Activated CD8-positive, alpha-beta memory T cell treated with anti-CD3 and anti-CD28 coated beads, Interleukin-2, amount 50 U/mL, for 1 hour (primary cell): ENCODE measurements around the gene RNPS1.
"Not testable (repeated sequence)": the region's sequence is repeated elsewhere in the genome, so short reads cannot be mapped to it uniquely, and the experiment has no call there.

Experiments
- DNase-seq: peaks from one replicate; pipeline ENCODE4 v3.0.0-alpha.2; 2020; ENCODE audit errors: extremely low read depth

Gene RNPS1

DNA sequence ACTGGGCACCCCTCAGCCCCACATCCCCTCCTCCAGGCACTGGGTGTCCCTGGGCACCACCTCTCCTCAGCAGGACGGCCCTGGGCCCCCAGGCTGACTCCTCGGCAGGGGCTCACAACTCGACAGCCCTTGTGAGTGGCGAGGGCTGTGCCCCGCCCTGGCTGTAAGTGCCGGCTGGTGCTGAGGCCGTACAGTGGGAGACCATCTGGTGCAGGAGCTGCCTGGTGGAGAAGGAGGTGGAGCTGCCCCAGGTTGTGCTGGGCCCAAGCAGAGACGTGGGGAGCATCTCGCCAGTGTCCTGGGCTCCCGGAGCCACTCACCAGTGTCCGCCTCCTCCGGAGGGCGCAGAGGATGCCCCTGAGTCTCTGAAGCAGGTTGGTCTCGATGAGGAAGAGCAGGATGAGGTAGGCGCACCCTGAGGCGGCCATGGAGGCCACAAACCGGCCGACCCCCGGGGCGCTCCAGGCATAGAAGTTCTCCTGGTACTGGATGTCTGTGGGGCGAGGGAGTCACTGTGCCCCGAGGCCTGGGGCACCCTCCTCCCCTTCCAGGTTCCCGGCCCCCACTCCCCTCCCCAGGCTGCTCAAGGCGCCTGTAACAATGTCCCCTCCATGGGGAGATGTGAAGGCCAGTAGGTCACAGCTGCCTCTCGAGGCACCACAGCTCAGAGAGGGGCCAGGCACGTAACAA lies 15.1 kb upstream of the RNPS1 start:
- no peak for DNase-seq

DNA sequence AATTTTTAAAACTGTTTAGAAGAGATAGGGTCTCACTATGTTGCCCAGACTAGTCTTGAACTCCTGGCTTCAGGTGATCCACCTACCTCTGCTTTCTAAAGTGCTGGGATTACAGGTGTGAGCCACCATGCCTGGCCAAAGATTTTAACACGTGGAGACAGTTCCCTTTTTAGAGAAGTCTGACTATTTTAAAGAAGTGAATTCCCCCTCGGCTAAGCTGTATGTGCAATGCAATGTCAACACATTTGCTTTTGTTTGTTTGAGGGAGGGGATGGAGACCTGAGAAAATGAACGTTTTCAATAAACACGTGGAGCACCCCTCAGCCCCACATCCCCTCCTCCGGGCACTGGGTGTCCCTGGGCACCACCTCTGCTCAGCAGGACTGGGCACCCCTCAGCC lies 14.3 kb upstream of the RNPS1 start:
- no peak for DNase-seq

DNA sequence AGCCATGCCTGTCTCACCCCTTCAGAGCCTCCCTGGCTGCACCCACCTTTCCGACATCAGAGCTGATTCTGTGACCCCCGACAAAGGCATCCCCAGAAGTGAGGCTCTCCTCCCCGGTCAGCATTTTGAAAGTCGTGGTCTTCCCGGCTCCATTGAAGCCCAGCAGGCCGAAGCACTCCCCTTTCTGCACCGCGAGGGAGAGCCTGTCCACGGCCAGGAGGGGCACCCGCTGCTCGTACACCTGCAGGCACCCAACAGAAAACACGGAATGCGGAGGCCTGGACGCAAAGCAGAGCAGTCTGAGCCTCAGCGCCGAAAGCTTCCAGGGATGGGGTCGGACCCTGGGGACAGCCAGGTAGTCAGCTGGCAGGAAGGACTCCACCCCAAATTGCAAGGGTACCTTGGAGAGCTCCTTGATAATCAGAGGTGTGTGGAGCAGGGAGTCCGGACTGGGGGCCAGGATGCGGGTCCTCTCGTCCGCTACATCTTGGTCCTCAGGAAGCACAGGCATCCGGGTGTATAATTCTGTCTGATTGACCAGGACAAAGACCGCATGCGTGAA lies 13.1 kb upstream of the RNPS1 start:
- DNase-seq = no peak

DNA sequence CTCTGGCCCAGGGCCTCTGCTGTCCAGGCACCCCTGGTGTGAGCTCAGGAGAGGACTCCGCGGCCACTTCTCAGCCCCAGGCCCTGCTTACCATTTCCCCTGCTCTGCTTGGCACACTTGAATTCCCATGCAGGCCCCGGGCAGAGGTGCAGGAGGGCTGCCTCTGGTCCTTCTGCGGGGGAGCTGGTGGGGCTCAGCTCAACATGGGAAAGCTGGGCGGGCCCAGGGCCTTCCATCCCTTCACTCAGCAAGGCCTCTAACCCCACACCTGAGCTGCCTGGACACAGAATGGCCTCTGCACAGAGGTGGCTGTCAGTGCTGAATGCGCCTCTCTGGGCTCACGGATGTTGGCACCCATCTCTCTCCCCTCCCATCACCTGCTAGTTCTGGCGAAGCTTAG lies 12.5 kb upstream of the RNPS1 start:
- DNase-seq = no peak

DNA sequence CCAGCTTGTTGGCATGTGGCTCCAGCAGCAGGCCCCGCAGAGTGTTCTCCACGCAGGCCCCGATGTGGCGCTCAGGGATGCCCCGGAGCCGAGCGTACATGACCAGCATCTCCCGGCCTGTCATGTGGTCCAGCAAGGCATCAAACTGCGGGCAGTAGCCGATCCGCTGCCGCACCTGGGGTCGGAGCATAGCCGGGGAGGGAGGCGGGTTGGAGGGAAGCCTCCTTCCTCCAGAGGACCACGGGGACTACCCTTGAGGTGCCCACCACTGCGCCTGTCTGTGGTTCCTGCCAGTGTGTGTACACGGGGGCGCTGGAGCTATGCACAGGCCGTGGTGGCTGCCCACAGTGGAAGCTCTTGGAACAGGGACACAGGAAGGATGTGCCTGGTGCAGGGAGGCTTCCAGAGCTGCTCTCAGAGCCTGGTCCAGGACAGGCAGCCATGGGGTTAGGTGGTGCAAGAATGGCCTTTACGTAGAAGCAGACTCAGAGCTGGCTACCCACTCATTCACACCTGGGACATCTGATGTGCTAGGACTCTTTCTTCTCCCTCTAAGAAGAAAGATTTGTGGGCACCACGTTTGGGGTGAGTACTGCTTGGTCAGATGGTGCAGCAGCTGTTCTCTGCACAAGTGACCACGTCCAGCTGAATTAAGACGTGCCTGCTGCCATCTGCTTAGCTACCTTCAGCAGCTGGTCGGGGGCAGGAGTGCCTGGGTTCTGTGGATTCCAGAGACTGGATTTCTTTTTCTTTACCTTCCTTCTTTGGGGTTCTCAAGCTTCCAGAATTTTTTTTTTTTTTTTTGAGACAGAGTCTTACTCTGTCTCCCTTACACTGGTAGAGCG lies 11.3 kb upstream of the RNPS1 start:
- DNase-seq = no peak

DNA sequence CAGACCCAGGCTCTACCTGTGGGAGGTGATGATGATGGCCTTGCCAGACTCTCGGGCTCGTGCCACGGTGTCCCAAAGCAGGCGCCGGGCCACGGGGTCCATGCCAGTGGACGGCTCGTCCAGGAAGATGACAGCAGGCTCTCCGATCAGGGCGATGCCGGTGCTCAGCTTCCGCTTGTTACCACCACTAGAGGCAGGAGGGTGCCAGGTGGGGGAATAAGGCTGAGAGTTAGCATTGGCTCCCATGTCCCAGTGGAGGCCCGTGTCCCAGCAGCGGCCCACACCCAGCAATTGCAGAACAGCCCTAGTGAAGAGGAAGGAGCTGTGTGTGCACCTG lies 10.3 kb upstream of the RNPS1 start:
- no peak for DNase-seq

DNA sequence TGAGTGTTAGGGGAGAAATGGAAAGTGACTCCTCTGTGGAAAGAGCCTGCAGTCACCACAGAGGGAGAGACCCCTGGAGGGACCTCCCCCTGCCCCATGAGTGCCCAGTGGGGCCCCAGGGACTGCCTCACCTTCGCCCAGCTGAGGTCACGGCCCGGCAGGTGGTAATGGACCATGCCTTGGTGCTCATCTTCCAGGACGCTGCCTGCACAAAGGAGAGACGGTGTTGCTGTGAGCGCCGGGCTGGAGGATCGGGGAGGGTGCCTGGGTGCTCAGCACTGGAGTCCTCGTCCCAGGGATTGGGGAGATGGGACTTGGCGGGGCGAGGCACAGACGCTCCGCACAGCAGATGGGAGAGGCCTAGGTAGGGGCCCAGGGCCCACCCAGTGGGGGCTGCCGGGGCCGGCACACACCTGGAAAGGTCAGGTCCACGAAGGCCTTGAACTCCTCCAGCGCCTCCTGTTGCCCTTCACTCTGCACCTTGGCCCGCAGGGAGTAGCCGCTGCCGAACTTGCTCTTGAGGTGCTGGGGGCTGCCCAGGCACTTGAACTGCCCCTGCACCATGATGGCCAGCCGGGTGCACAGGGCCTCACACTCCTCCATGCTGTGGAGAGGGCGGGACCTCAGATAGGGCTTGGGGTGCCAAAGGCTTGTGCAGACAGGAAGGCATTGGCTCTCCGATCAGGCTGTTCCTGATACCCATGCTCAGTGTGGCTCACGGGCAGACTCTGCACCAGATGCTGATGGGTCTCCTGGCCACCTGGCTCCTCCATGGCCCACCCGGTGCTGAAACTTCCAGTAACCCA lies 9.7 kb upstream of the RNPS1 start:
- DNase-seq = no peak

DNA sequence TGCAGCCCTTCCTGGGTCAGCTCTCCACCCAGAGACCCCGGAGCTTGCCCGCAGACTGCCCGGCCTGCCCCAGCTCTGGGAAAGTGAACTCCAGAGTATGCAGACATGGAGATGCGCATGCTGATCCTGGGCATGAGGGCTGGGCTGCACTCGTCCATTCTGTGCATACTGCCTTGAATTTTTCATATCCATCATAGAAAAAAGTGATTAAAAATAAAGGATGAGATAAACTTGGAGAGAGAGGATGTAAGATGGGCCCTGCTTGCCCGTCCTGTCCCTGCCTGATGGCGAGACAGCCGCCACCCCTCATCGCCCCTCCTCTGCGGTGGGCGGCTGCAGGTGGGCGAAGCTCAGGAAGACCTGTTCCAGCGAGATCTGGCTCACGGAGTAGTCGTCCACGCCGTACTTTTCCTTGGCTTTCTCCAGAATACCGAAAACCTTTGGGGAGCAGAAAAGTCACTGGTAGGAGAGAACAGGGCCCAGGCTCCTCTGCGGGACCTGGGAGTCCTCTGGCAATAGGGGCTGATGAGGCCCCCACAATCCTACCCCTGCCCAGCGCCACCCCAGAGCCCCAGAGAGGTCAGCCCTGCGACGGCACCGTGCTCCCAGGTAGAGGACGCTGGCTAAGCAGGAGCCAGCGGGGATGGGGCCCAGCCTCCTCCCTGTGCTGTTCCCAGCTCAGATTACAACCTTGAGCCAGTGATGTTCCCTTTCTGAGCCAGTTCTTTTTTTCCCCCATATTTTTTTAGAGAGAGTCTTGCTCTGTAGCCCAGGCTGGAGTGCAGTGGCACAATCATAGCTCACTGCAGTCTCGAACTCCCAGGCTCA lies 8.7 kb upstream of the RNPS1 start:
- DNase-seq = no peak

DNA sequence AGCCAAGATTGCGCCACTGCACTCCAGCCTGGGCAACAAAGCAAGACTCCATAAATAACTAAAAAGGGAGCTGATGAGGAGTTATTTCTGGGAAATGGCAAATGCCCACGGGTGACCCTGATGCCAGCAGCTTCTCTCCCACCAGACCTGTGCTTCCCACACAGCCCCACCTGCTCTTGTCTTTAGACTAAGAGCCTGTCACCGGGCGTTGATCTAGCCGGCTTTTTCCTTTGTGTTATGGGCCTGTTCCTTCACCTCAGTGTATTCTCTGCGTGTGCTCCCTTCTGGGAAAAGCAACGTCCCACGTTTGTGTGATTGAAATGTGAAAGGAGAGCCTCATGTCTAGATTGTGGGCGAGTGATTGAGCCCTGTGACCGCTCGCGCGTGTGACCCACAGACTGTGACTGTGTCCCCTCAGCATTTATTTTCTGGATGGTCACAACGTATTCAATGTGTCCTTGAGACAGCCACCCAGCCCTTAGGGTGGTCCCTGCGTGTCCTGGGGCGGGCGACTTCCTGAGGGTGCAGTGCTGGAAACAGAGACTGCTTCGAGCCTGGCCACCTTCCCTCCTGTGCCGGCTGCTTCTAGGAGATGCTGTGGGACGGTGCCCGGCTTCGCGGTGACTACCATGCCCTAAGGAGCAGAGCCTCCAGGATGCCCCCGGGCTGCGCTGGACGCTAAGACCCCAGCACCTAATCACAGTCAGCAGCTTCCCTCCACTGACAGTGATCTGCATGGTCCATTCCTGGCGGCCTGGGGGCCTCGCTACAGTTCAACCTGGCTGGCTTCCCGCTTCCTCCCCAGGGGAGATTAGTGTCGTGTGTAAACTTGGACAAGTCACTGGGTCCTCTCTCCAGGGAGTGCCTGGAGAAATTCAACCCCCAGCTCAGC lies 7.8 kb upstream of the RNPS1 start:
- DNase-seq = no peak

DNA sequence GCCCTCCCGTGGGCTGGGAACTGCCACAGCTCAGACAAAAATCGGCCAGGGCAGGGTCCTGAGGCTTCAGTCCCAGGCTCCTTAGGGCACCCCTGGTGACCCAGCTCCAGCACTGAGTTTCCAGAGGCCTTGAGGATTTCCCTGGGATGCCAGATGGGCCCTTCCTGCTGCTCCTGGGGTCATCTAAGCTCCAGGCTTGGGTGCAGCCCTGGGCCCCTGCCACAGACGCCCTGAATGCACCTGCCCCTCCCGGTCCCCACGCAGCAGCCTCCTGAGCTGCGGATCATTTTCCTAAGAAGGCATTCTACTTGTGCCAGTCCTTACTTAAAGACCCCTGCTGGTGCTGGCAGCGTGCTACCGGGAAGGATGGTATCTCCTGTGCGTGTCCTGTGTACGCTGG lies 6.0 kb upstream of the RNPS1 start:
- no peak for DNase-seq

DNA sequence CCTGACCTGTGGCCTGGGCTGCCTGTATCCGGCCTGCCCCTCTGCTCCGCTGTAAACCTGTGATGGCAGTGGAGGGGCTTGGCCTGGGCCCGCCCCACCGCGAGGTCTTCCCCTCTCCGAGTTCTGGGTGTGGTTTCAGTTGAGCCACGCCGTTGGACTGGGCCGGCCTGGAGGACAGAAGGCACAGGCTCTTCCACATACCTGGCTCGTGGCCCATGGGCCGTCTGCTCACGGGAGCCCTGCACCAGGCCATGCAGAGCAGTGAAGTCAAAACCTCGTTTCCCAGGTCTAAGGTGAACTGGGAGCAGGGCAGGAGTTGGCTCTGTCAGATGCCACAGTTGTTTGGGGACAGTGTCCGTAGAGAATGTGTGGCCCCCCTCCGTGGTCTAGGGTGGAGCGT lies 5.6 kb upstream of the RNPS1 start:
- DNase-seq = no peak

DNA sequence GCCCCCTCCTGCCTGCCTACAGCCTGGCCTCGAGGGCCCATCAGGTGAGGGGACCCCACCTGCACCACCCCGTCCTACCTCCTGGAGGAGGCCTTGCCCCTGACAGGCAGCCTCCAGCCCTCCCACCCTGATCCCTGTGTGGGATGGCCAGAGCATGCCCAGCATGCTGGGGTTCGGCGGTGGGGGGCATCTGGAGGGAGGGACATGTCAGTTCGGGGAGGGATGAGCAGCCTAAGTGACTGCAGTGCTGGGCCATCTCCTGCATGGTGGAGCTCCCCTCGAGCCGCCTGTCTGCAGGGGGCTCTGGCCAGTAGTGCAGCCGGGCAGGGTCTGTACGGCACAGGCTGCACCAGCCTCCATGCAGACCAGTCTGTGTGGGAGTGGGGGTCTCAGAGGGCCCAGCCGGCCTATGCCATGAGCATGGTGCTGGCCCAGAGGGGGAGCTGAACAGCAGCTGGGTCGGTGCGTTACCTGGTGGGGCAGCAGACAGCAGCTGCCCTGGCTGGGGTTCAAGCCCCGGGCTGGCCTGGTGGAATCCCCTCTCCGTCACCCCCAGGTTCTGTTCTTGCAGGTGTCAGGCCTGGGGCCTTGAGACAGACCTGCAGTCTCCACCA lies 4.0 kb upstream of the RNPS1 start:
- DNase-seq = no peak

DNA sequence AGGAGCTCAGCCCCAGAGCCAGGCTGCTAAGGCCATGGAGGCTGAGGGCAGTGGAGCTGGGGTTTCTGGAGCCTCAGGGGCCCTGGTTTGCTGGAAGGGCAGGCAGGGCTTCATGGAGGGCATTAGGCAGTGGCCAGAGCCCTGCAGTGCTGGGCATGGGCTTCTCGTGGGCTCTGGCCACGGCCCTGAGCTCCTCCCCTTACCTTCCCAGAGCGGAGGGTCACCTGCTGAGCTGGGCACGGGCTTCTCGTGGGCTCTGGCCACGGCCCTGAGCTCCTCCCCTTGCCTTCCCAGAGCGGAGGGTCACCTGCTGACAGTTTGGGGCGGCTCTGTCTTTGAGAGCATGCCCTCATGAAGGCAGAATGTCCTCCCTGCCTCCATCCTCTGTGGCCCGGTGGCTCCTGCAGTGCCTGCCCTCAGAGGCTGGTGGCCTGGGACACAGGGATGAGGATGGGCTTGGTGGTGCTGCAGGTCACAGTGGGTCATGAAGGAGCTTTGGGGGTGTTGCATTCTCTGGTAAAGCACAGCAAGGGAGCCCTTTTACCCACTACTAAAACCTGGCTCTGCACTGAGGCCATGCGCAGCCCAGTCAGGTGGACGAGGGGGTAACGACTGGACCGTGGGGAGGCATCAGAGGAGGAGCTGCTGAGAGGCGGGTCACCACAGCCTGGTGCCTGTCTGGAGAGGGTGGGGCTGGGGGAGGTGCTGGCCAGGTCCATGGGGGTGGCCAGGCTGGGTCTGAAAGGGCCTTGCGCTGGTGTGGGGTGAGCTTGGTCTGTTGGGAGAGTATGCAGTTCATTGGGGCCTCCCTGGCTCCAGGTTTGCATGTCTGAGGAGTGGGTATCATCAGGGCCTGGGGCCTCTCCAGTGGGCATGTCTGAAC lies 2.9 kb upstream of the RNPS1 start:
- no peak for DNase-seq

DNA sequence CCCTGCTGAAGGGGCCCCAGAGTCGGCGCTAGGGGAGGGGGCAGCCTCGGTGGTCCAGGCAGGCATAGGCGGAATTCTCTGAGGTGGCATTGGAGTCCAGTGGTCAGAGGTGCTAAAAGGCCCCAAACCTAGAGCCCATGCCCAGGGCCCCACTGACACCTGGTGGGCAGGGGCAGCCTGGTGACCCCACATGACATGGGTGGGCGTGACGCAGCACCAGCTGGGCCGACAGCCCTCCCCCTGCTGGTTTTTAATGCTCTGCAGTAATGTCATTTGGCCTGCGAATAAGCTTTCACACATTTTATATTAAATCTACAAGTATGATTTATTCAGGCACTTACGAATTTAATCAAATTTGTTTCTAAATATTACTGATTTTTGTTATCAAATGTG lies 2.1 kb upstream of the RNPS1 start:
- DNase-seq = no peak

DNA sequence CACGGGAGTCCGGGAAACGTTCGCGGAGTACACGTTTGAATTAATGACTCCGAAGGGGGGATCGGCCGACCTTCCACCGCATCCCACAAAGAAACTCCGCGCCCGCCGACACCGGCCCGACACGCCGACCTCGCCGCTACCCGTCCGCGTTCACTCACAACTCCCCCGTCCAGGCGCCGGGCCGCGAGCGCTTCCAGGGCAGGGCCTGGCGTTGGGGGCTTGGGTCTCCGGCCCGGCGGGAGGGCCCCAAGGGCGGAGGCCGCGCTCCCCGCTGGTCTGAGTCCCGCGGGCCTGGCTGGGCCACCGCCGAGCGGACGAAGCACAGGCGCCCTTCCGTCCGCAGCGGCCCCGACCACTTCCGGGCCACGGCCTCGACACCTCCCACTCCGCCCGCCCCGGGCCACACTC lies 417 bp downstream of the RNPS1 start:
- not testable (repeated sequence) for DNase-seq

DNA sequence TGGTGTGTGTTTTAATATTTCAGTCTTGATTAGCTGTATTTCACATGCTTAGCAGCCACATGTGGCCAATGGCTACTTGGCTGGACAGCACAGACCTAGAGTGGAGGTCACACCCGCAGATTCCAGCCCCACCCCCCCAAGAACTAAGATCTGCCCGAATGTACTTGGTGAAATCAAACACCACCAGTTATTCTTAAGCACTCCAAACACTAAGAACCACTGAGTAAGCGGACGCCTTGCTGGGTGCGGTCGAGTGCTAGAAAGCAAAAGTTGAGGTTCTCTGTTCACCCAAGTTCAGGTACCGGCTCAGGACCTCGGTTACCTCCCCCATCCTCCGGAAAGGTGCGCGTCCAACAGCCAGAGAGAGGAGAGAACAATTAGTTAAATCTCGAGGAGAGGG lies 1.0 kb downstream of the RNPS1 start:
- not testable (repeated sequence) for DNase-seq

DNA sequence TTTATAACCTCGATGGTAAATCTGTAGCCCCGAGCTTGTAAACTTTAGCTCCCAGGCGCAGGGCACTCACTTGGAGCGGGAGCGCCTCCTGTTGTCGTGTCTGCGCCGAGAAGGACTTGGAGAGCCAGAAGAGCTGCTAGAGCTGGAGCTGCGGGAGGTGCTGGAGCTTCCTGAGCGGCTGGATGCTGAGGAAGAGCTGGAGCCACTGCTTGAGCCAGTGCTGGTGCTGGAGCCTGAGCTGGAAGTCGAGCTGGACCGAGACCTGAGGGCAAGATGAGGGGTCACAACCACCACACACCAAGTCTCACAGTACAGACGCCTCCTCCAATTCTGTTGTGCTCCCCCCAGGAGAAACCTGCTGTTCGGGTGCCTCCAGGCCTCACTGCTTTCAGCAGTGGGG lies 4.9 kb downstream of the RNPS1 start:
- not testable (repeated sequence) for DNase-seq

DNA sequence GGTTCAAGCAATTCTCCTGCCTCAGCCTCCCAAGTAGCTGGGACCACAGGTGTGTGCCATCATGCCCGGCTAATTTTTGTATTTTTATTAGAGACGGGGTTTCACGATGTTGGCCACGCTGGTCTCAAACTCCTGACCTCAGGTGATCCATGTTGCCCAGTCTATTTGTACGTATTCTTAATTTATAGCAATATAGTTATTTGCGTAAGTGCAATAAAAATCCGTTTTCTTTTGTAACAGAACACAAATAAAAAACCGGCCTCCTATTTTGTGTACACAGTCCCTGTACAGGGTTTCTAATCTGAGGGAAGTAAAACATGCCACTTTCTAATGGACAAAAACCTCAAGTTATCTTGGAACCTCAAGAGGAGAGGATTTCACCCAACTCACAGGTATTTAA lies 7.7 kb downstream of the RNPS1 start:
- DNase-seq = no peak

DNA sequence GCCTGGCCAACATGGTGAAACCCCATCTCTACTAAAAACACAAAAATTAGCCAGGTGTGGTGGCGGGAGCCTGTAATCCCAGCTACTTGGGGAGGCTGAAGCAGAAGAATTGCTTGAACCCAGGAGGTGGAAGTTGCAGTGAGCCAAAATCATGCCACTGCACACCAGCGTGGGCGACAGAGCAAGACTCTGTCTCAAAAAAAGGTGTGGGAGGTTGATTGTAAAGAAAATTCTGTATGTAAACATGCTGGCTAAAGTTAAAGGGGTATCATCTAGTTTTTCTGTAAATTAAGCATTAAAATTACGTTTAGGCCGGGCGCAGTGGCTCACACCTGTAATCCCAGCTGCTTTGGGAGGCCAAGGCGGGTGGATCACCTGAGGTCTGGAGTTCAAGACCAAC lies 9.4 kb downstream of the RNPS1 start:
- DNase-seq = not testable (repeated sequence)
